Tibial nerve (tissue), 4 donors: ENCODE measurements around the gene NEU3.

Experiments
- CTCF ChIP-seq, 5 experiments: fragments of 200-600 bp in 3 of 5; fragments of 450-650 bp in 2 of 5; sonication (generic) in 3 of 5; IDR thresholded peaks; one replicate each; pipeline ENCODE4 v1.5.1; 2016 to 2019; ENCODE audit warnings: antibody characterized with exemption in 5 of 5, mild to moderate bottlenecking in 3 of 5, moderate library complexity in 2 of 5
- EP300 ChIP-seq, 2 donors: sonication (generic); formaldehyde crosslinking; IDR thresholded peaks; one replicate each; pipeline ENCODE4 v1.6.1; 2017; ENCODE audit warnings: antibody characterized with exemption in 2 of 2, mild to moderate bottlenecking in 1 of 2
- POLR2A ChIP-seq, 2 donors: fragments of 450-650 bp; IDR thresholded peaks; one replicate each; pipeline ENCODE4 v1.6.1; 2017; ENCODE audit warnings: antibody characterized with exemption in 2 of 2, mild to moderate bottlenecking in 2 of 2, moderate library complexity in 2 of 2

GRCh38 chr11:74981888-74982287 is 6.8 kb upstream of the NEU3 start:
- no peak for TF ChIP-seq EP300 (IDR thresholded peaks at IDR 0.05)
- TF ChIP-seq POLR2A (IDR thresholded peaks at IDR 0.05): no peak
- TF ChIP-seq CTCF (IDR thresholded peaks at IDR 0.05): no peak
